GM12874 (cell line): Measurements from ENCODE around the gene SCGB2A2.

ENCODE experiments used
- CTCF ChIP-seq: IDR thresholded peaks from 2 replicates; pipeline ENCODE4 v1.5.1; 2011; ENCODE audit warnings: low read depth, mild to moderate bottlenecking, control low read depth, low read length, moderate library complexity; ENCODE audit not compliant: insufficient read depth

Gene SCGB2A2

GRCh38 chr11:62298975-62299374 is 29.0 kb downstream of the SCGB2A2 start, which contains the start of gene SCGB1D4:
SCGB1D4 (minus strand) TSS chr11:62299075; CDS start chr11:62299010, 65 bp downstream.
- TF ChIP-seq CTCF = no peak

- no peak for TF ChIP-seq CTCF
These were observed 36.3 kb downstream of the SCGB2A2 start for GRCh38 chr11:62306227-62306626.

GRCh38 chr11:62307950-62308349 is 38.0 kb downstream of the SCGB2A2 start:
- no peak for TF ChIP-seq CTCF

- no peak for TF ChIP-seq CTCF
These were observed 40.0 kb downstream of the SCGB2A2 start for GRCh38 chr11:62309991-62310390.

- TF ChIP-seq CTCF = no peak
These were observed 45.5 kb downstream of the SCGB2A2 start for GRCh38 chr11:62315431-62315830.

- TF ChIP-seq CTCF = no peak
These were observed 52.6 kb downstream of the SCGB2A2 start for GRCh38 chr11:62322524-62322923.
